SK-N-SH treated with all-trans-retinoic acid at 6 μM for 48 hours (cell line): ENCODE measurements around the gene APRT.
"Not testable (repeated sequence)": the region's sequence is repeated elsewhere in the genome, so short reads cannot be mapped to it uniquely, and the experiment has no call there.

Experiments
- ATAC-seq: fragments of 200-7000 bp; cut with Tn5 transposase; 3 replicates; pipeline ENCODE4 v1.9.1; 2020; ENCODE audit warnings: mild to moderate bottlenecking, moderate library complexity
- ARNTL ChIP-seq: fragments of 450-650 bp; formaldehyde crosslinking; IDR thresholded peaks from 2 replicates; pipeline ENCODE4 v1.5.0; 2020; ENCODE audit warnings: low read depth, mild to moderate bottlenecking, moderate library complexity, borderline replicate concordance
- BACH2 ChIP-seq: fragments of 250-450 bp; sonication (Bioruptor Pico); IDR thresholded peaks from 2 replicates; pipeline ENCODE4 v1.9.0; 2021; ENCODE audit warnings: mild to moderate bottlenecking, borderline replicate concordance
- CSDC2 ChIP-seq: fragments of 250-450 bp; sonication (Bioruptor Pico); IDR thresholded peaks from 2 replicates; pipeline ENCODE4 v1.5.0; 2020; ENCODE audit warnings: mild to moderate bottlenecking, moderate library complexity
- GLIS3 ChIP-seq: fragments of 250-450 bp; sonication (Bioruptor Pico); IDR thresholded peaks from 2 replicates; pipeline ENCODE4 v1.5.0; 2020; ENCODE audit warnings: mild to moderate bottlenecking, moderate library complexity
- ISL1 ChIP-seq: fragments of 250-450 bp; sonication (Bioruptor Pico); IDR thresholded peaks from 2 replicates; pipeline ENCODE4 v2.1.2; 2022; ENCODE audit warnings: mild to moderate bottlenecking, moderate library complexity
- OSR1 ChIP-seq: fragments of 250-450 bp; sonication (Bioruptor Pico); IDR thresholded peaks from 2 replicates; pipeline ENCODE4 v1.8.0; 2022; ENCODE audit warnings: moderate library complexity, mild to moderate bottlenecking, inconsistent platforms
- PPARA ChIP-seq: fragments of 250-450 bp; sonication (Bioruptor Pico); IDR thresholded peaks from 2 replicates; pipeline ENCODE4 v1.5.0; 2020; ENCODE audit warnings: mild to moderate bottlenecking, borderline replicate concordance
- TCF4 ChIP-seq: fragments of 250-450 bp; sonication (Bioruptor Pico); IDR thresholded peaks from 2 replicates; pipeline ENCODE4 v1.8.0; 2021; ENCODE audit warnings: mild to moderate bottlenecking, moderate library complexity, borderline replicate concordance
- TOX ChIP-seq: fragments of 250-450 bp; sonication (Bioruptor Pico); IDR thresholded peaks from 2 replicates; pipeline ENCODE4 v1.8.0; 2021; ENCODE audit warnings: mild to moderate bottlenecking, moderate library complexity, borderline replicate concordance
- ZC3H10 ChIP-seq: fragments of 250-450 bp; sonication (Bioruptor Pico); IDR thresholded peaks from 2 replicates; pipeline ENCODE4 v1.5.1; 2021; ENCODE audit warnings: mild to moderate bottlenecking, moderate library complexity
- ZFP3 ChIP-seq: fragments of 250-450 bp; sonication (Bioruptor Pico); IDR thresholded peaks from 2 replicates; pipeline ENCODE4 v1.5.0; 2020; ENCODE audit warnings: mild to moderate bottlenecking, moderate library complexity
- ZNF8 ChIP-seq: fragments of 450-650 bp; formaldehyde crosslinking; IDR thresholded peaks from 2 replicates; pipeline ENCODE4 v1.5.0; 2020; ENCODE audit warnings: mild to moderate bottlenecking, moderate library complexity
- TF ChIP-seq, protein P1 (sequence below): fragments of 250-450 bp; sonication (Bioruptor Pico); IDR thresholded peaks from 2 replicates; pipeline ENCODE4 v1.8.0; 2020; ENCODE audit warnings: mild to moderate bottlenecking, moderate library complexity, borderline replicate concordance
- TF ChIP-seq, protein P2 (sequence below): fragments of 250-450 bp; sonication (Bioruptor Pico); IDR thresholded peaks from 2 replicates; pipeline ENCODE4 v1.5.1; 2021; ENCODE audit warnings: mild to moderate bottlenecking, moderate library complexity

Gene APRT

DNA sequence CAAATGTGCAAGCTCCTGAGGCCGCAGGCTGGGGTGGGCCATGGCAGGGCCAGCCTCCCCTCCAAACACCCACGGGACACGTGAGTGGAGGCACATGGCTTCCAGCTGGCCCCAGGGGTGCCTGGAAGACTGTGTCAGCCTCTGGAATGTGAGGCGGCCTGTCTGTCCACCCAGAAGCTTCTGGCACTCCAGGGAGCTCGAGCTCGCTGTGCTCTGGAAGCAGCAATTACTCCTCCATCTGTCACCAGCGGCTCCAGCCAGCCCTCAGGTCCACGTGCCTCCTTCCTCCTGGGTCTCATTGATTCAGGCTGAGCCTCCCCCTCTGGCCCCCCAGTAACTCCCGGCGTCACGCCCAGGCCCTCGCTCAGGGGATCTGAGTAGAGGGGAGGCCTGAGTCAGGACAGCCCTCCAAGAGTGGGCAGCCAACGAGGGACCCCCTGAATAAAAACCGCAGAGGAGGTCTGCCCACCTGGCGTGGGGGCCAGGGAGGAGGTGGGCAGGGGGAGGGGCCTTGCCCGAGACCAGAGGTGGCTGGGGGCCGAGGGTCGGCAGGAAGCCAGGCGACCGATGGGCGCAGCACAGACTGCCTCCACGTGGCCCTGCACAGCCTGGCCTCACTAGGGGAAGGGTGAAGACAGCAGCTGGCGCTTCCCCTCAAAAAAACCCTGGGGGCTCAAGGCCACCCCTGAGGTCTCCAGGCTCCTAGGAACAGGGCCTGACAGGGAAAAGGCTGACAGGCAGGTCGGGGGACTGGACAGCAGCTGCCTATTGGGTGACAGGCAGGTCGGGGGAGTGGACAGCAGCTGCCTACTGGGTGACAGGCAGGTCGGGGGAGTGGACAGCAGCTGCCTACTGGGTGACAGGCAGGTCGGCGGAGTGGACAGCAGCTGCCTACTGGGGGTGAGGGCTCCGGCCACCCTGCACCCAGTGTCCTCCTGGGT is 38.6 kb downstream of the APRT start:
- TF ChIP-seq GLIS3 (CRISPR knock-in tag) (no peak), TOX (CRISPR knock-in tag) (no peak), ZC3H10 (CRISPR knock-in tag) (no peak), BACH2 (CRISPR knock-in tag) (no peak), ARNTL (CRISPR knock-in tag) (0 out of 2 replicates have a peak, but pooled peaks have one; percentile 17)
- TF ChIP-seq, protein P1, sequence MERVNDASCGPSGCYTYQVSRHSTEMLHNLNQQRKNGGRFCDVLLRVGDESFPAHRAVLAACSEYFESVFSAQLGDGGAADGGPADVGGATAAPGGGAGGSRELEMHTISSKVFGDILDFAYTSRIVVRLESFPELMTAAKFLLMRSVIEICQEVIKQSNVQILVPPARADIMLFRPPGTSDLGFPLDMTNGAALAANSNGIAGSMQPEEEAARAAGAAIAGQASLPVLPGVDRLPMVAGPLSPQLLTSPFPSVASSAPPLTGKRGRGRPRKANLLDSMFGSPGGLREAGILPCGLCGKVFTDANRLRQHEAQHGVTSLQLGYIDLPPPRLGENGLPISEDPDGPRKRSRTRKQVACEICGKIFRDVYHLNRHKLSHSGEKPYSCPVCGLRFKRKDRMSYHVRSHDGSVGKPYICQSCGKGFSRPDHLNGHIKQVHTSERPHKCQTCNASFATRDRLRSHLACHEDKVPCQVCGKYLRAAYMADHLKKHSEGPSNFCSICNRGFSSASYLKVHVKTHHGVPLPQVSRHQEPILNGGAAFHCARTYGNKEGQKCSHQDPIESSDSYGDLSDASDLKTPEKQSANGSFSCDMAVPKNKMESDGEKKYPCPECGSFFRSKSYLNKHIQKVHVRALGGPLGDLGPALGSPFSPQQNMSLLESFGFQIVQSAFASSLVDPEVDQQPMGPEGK (CRISPR knock-in tag), result no peak
- TF ChIP-seq, all 23 proteins: peak for 1
- peak; percentile 79 for ATAC-seq

DNA sequence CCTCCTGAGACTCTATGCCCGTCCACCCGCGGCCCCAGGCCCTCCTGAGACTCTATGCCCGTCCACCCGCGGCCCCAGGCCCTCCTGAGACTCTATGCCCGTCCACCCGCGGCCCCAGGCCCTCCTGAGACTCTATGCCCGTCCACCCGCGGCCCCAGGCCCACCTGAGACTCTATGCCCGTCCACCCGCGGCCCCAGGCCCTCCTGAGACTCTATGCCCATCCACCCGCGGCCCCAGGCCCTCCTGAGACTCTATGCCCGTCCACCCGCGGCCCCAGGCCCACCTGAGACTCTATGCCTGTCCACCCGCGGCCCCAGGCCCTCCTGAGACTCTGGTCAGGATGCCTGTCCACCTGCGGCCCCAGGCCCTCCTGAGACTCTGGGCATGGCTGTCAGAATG is 39.9 kb downstream of the APRT start:
- ATAC-seq, result not testable (repeated sequence)

DNA sequence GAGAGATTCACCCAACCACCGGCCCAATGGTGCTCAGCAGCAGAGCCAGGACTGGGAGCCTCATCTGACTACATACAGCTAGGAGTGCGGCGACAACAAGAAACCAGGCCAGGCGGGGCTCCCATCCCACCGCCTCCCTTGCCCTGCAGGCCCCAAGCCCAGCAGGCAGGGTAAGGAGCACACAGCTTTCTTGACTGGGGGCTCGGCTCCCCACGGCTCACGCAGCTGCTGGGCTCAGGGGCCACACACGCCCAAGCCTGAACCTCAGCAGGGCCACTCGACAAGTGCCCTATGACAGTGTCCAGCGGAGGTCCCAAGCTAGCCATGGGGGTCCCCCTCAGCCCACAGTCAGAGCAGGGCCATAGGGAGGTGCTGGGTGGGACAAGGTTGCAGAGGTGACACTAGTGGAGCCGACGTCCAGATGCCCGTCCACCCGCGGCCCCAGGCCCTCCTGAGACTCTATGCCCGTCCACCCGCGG is 40.4 kb downstream of the APRT start:
- peak; percentile 25; the same call in 2 of the 3 replicates for ATAC-seq
- 0 out of 2 replicates have a peak, but pooled peaks have one; percentile 18 for TF ChIP-seq ZFP3 (CRISPR knock-in tag)
- TF ChIP-seq OSR1, result no peak

DNA sequence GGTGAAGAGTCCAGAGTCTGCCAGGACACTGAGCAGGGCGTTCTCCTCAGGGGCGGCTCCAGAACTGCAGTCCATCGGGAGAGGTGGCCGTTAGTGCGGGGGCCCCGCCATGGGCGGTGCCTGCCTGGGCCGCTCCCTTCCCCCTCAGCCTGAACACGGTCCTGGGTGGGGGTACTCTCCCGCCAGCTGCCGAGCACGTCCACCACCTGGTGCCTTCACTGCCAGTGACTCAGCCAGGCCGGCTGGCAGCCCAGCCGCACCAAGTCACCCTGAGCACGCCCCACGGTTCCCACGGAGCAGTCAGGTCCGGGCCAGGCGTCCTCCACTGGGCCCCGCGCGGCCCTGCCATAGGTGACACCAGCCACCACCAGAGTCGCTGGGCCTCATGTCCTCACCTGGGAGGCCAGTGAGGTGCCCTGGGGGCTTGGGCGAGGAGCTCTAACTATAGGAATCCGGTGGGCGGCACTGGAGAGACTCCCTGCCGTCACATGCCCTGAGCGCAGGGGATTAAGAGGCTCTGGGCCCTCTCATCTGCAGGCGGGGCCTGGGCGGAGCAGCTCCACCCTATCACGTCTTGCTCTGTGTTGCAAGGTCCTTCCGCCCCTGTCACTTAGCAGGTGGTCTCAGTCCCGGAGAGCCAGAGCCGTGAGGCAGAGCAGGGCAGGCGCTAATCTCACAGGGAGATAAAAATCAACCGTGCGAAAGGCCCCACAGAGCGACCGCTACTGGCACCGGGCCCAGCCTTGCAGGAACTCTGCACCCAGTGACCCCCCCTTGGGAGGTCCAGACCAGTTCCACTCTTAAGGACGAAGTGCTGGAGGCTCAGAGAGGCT is 41.1 kb downstream of the APRT start:
- ATAC-seq, result peak; percentile 73
- TF ChIP-seq, protein P2, sequence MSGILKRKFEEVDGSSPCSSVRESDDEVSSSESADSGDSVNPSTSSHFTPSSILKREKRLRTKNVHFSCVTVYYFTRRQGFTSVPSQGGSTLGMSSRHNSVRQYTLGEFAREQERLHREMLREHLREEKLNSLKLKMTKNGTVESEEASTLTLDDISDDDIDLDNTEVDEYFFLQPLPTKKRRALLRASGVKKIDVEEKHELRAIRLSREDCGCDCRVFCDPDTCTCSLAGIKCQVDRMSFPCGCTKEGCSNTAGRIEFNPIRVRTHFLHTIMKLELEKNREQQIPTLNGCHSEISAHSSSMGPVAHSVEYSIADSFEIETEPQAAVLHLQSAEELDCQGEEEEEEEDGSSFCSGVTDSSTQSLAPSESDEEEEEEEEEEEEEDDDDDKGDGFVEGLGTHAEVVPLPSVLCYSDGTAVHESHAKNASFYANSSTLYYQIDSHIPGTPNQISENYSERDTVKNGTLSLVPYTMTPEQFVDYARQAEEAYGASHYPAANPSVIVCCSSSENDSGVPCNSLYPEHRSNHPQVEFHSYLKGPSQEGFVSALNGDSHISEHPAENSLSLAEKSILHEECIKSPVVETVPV (CRISPR knock-in tag), result no peak
- TF ChIP-seq, protein P1 (CRISPR knock-in tag), result peak; percentile 81; the same call in 1 of the 2 replicates
- TF ChIP-seq, all 23 proteins: peak for 1

DNA sequence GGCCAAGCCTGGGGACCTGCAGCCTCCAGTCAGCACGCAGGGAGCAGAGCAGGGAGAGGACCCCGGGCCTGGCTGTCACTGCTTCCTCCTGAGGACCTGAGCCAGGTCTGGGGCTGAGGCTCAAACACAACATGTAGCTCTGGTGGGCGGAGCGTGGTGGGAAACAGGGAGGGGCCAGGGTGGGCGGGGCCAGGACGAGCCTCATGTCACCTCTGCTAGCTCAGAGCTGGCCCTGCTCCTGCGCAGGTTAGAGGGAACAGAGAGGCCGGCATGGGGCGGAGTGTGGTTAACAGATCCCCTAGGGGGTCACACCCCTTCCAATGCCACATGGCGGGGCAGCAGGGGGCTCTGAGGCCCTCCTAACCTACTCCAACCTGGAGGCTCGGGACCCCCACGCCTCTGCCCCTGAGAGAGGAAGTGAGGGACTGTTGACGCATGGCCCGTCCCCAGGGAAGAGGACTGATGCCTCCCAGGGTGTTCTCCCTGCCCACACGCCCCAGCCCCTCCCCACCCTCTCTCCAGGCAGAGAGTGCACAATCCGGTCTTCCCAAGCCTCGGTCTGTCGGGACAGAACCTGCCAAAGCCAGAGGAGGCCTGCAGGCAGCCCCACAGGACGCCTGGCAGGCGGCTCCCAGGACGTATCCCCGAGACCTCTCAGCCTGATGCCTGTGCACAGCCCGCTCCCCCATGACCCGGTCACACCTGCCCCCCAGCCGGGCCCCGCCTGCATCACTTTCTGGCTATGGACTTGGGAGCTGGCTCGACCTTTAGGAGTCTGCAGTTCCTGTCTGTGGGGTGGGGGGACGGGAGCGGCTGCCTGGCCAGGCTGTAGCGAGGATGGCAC is 41.9 kb downstream of the APRT start:
- peak; percentile 11; the same call in 2 of the 3 replicates for ATAC-seq
- TF ChIP-seq CSDC2 (CRISPR knock-in tag) (no peak), BACH2 (CRISPR knock-in tag) (no peak), ARNTL (CRISPR knock-in tag) (no peak), ISL1 (no peak), TCF4 (no peak), ZNF8 (CRISPR knock-in tag) (no peak), PPARA (CRISPR knock-in tag) (no peak), GLIS3 (CRISPR knock-in tag) (no peak)
